Heart right ventricle (tissue), 16 donors: Measurements from ENCODE around the gene KATNIP. TPM values are rescaled to one million over a fixed set of nuclear protein-coding genes. Genes with fewer than 3 reads are reported as not detected.

ENCODE experiments used
- ATAC-seq, 8 donors: fragments of 200-7000 bp; cut with Tn5 transposase; one replicate each; pipeline ENCODE4 v1.9.1; 2020; ENCODE audit warnings: mild to moderate bottlenecking in 8 of 8, moderate library complexity in 8 of 8, moderate number of reproducible peaks in 1 of 8
- DNase-seq, 2 donors: peaks; one replicate each; pipeline ENCODE4 v3.0.0-alpha.2; 2020
- H3K27ac ChIP-seq, 10 donors: fragments of 200-600 bp; sonication (generic) in 2 of 10; one replicate each; pipeline versions ENCODE4 v1.5.0 to v1.8.0; 2020 to 2022; ENCODE audit warnings: mild to moderate bottlenecking in 3 of 10
- H3K27me3 ChIP-seq, 7 donors: fragments of 200-600 bp; one replicate each; pipeline ENCODE4 v1.8.0; 2021 to 2022; ENCODE audit warnings: mild to moderate bottlenecking in 2 of 7
- H3K36me3 ChIP-seq, 9 donors: fragments of 200-600 bp; sonication (generic) in 1 of 9; one replicate each; pipeline versions ENCODE4 v1.5.0 to v1.8.0; 2020 to 2022; ENCODE audit warnings: mild to moderate bottlenecking in 2 of 9
- H3K4me1 ChIP-seq, 9 donors: fragments of 200-600 bp; sonication (generic) in 1 of 9; one replicate each; pipeline versions ENCODE4 v1.5.0 to v1.8.0; 2020 to 2022; ENCODE audit warnings: mild to moderate bottlenecking in 4 of 9
- H3K4me3 ChIP-seq, 10 donors: fragments of 200-600 bp; sonication (generic) in 2 of 10; one replicate each; pipeline versions ENCODE4 v1.5.0 to v1.8.0; 2020 to 2022; ENCODE audit warnings: mild to moderate bottlenecking in 7 of 10, moderate library complexity in 2 of 10
- H3K9me3 ChIP-seq, 11 donors: fragments of 200-600 bp in 10 of 11; sonication (generic) in 2 of 11; one replicate each; pipeline versions ENCODE4 v1.5.0 to v1.8.0; 2013 to 2022; ENCODE audit warnings: mild to moderate bottlenecking in 2 of 11, control low read depth in 1 of 11, moderate library complexity in 1 of 11
- WGBS, 2 donors: extraction: QIAGEN DNeasy Blood & Tissue Kit; methylation state at CpG; one replicate each; pipeline ENCODE4 v1.1.7; 2013; ENCODE audit warnings: inconsistent platforms in 1 of 2; 5-methylcytosine and 5-hydroxymethylcytosine counted together
- intact Hi-C, 10 donors: fragments of 100-400 bp; cut with DNase I; formaldehyde crosslinking; loops; one replicate each; pipeline versions ENCODE4 v1.11.1 to v1.14.2; 2022
- polyA plus RNA-seq, 2 donors: library from polyadenylated mRNA; stranded (reverse); fragments of 200-250 nt; gene quantifications; one replicate each; pipeline ENCODE4 v1.2.3, GENCODE V29; 2013
- total RNA-seq, 10 donors: library from RNA; stranded (reverse); fragmentation: NEBNext Ultra II Directional in 3 of 10; extraction: Animal tissue kit (Norgen Biotek cat#: 25700) in 3 of 10; gene quantifications; one replicate each; pipeline versions ENCODE4 v1.2.1 to v1.2.4, GENCODE V29; 2021 to 2023
- TF ChIP-seq, protein P1 (sequence below), 9 donors: fragments of 200-600 bp; sonication (generic) in 2 of 9; IDR thresholded peaks; one replicate each; pipeline versions ENCODE4 v1.5.0 to v1.8.0; 2021 to 2022; ENCODE audit warnings: antibody characterized with exemption in 9 of 9, mild to moderate bottlenecking in 5 of 9, moderate library complexity in 1 of 9
- donor health status: Arrhythmogenic right ventricular cardiomyopathy.
- donor health status: ischemic (EF 13 %, LVEDD 7.1; RV severe dilation, severe dysfunction).
- donor health status: healthy with polysubstance abuse.
- donor health status: DM: no; HTN: yes; CAD: no.
- donor health status: DM: no; HTN: no; CAD: no.
- donor health status: ischemic (EF 25% LVEDD 6.9; RV normal size, moderate dysfunction).
- donor health status: ischemic (EF 25% LVEDD 5.7; RV mildly dilated, moderate dysfunction).
- donor health status: healthy.
- donor health status: DM: yes; HTN: yes; CAD: no.
- donor health status: Ischemic cardiomyopathy.
- donor health status: ischemic (EF 35%, LVEDD 5.7; RV mildly dilated, moderate dysfunction).
- donor health status: nonischemic (EF 11% LVEDD 7.7; RV severe dilation, severe dysfunction).
- donor health status: DM: yes; HTN: yes; CAD: no.
- donor health status: PGD.
- donor health status: ischemic (EF 29% LVEDD 5.4; RV normal size, mild dysfunction).
- donor health status: nonischemic (EF 23%, LVEDD 6.1; RV moderate dilation, normal function).

Gene KATNIP
- total and polyA plus RNA-seq, 12 donors, result 5.9 to 25.0 (median 14.3) TPM

- 96% methylated on average over 6 of the region's 6 CpGs for WGBS, 2 donors
- no peaks in the 10 kb centered on the region for H3K27me3 ChIP-seq
- peaks cover 0 to 14% (median 0%) of the 10 kb centered on the region in 9 donors for H3K36me3 ChIP-seq
- intact Hi-C loops, result loop anchor here in 1 of 10 donors (10.0 kb wide), 1 partner anchor 67 kb away; no protein-coding TSS in a partner anchor
- no peak for ATAC-seq
- TF ChIP-seq, protein P1, sequence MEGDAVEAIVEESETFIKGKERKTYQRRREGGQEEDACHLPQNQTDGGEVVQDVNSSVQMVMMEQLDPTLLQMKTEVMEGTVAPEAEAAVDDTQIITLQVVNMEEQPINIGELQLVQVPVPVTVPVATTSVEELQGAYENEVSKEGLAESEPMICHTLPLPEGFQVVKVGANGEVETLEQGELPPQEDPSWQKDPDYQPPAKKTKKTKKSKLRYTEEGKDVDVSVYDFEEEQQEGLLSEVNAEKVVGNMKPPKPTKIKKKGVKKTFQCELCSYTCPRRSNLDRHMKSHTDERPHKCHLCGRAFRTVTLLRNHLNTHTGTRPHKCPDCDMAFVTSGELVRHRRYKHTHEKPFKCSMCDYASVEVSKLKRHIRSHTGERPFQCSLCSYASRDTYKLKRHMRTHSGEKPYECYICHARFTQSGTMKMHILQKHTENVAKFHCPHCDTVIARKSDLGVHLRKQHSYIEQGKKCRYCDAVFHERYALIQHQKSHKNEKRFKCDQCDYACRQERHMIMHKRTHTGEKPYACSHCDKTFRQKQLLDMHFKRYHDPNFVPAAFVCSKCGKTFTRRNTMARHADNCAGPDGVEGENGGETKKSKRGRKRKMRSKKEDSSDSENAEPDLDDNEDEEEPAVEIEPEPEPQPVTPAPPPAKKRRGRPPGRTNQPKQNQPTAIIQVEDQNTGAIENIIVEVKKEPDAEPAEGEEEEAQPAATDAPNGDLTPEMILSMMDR (IDR thresholded peaks at IDR 0.05), result no peak
- no peak overlapping the region for H3K4me3 ChIP-seq
- no peak for DNase-seq
- H3K27ac ChIP-seq, result no peak overlapping the region
- H3K9me3 ChIP-seq, result no peaks in the 10 kb centered on the region
- H3K4me1 ChIP-seq, result no peaks in the 10 kb centered on the region
These were observed 48.3 kb downstream of the KATNIP start for GRCh38 chr16:27598220-27598619.

- Histone ChIP-seq H3K4me3 (no peak overlapping the region), H3K4me1 (no peaks in the 10 kb centered on the region), H3K27ac (no peak overlapping the region), H3K27me3 (no peaks in the 10 kb centered on the region), H3K36me3 (peaks cover 0 to 14% (median 0%) of the 10 kb centered on the region in 9 donors), H3K9me3 (no peaks in the 10 kb centered on the region)
- intact Hi-C loops, result loop anchor here in 1 of 10 donors (10.0 kb wide), 1 partner anchor 66 kb away; no protein-coding TSS in a partner anchor
- TF ChIP-seq, protein P1 (IDR thresholded peaks at IDR 0.05), result no peak
- ATAC-seq (no peak), DNase-seq (no peak)
- 78 to 80% methylated on average over 10 of the region's 10 CpGs for WGBS, 2 donors
These were observed 49.1 kb downstream of the KATNIP start for GRCh38 chr16:27598931-27599565.

GRCh38 chr16:27599606-27600005, 49.7 kb downstream of the KATNIP start:
- H3K27ac ChIP-seq, result no peak overlapping the region
- no peak for ATAC-seq
- H3K4me3 ChIP-seq, result no peak overlapping the region
- WGBS, 2 donors, result 89% methylated on average over 13 of the region's 13 CpGs
- H3K9me3 ChIP-seq, result no peaks in the 10 kb centered on the region
- no peaks in the 10 kb centered on the region for H3K4me1 ChIP-seq
- no peaks in the 10 kb centered on the region for H3K27me3 ChIP-seq
- peaks cover 0 to 14% (median 0%) of the 10 kb centered on the region in 9 donors for H3K36me3 ChIP-seq
- no peak for DNase-seq
- TF ChIP-seq, protein P1 (IDR thresholded peaks at IDR 0.05), result no peak
- intact Hi-C loops, result loop anchor here in 2 of 10 donors (10.0 kb wide), 2 partner anchors 65 to 265 kb away; no protein-coding TSS in a partner anchor

Other genes starting within 250 kb of the KATNIP start
- gene IL4R, start 236.2 kb upstream of the KATNIP start, total RNA-seq, result 10 to 100 TPM in 4 of 10 donors, 1 to 10 TPM in 6; 5.0 to 28.9 (median 9.7) TPM
- 10 to 100 TPM; 10.0 to 10.2 TPM for gene IL4R, start 236.2 kb upstream of the KATNIP start, polyA plus RNA-seq
- 1 to 10 TPM in 1 of 10 donors, under 1 TPM in 8, not detected in 1; 0.06 to 3.6 (median 0.15) TPM for gene IL21R, start 148.0 kb upstream of the KATNIP start, total RNA-seq
- gene IL21R, start 148.0 kb upstream of the KATNIP start, polyA plus RNA-seq, result under 1 TPM in 1 of 2 donors, not detected in 1; 0.07 TPM
- gene GTF3C1, start 231 bp upstream of the KATNIP start, total RNA-seq, result 10 to 100 TPM; 48.1 to 84.5 (median 62.8) TPM
- gene GTF3C1, start 231 bp upstream of the KATNIP start, polyA plus RNA-seq, result 100 to 1,000 TPM in 1 of 2 donors, 10 to 100 TPM in 1; 53.0 to 133 TPM